GM12878 (cell line): ENCODE data around the gene EDN2. TPM values are rescaled to one million over a fixed set of nuclear protein-coding genes. Genes with fewer than 3 reads are reported as not detected.

Source experiments
- ATAC-seq: fragments of 200-7000 bp; cut with Tn5 transposase; 3 replicates; pipeline ENCODE4 v1.9.1; 2020; ENCODE audit warnings: mild to moderate bottlenecking, moderate library complexity
- BruUV-seq: library from RNA; stranded (reverse); fragments of 400-500 nt; replicated peaks from 2 replicates; lab custom pipeline; 2021; lab: Mats Ljungman, UMichigan
- CTCF ChIA-PET: fragments of 300-600 bp; sonication (Branson Sonifier 250); formaldehyde crosslinking; extraction: SDS; loops from one replicate; lab custom pipeline; 2021; ENCODE audit warnings: inconsistent platforms; lab: Yijun Ruan, JAX
- POLR2A ChIA-PET: fragments of 350-600 bp; formaldehyde crosslinking; extraction: SDS; loops from one replicate; lab custom pipeline; 2021; ENCODE audit warnings: inconsistent platforms; lab: Charles Lee
- RAD21 ChIA-PET: fragments of 300-600 bp; sonication (Branson Sonifier 250); formaldehyde crosslinking; loops from one replicate; lab custom pipeline; 2023; ENCODE audit warnings: antibody characterized with exemption; ENCODE audit not compliant: unreplicated experiment; lab: Charles Lee
- SMC1A ChIA-PET: fragments of 300-600 bp; sonication (Branson Sonifier 250); formaldehyde crosslinking; loops from one replicate; lab custom pipeline; 2023; ENCODE audit not compliant: unreplicated experiment, uncharacterized antibody; lab: Charles Lee
- DNase-seq: peaks from one replicate; pipeline ENCODE4 v3.0.0-alpha.2; 2011; ENCODE audit warnings: low read depth, low spot score
- FAIRE-seq: peaks from 3 replicates; lab custom pipeline; 2011; peaks lifted over from hg19 to GRCh38; lab: Jason Lieb, UNC
- H2AFZ ChIP-seq: 2 replicates; pipeline ENCODE4 v1.6.0; 2011; ENCODE audit warnings: low read depth, low read length, control low read depth; ENCODE audit not compliant: control insufficient read depth
- H3K27ac ChIP-seq: 2 replicates; pipeline ENCODE4 v1.5.1; 2011; ENCODE audit warnings: control low read depth; ENCODE audit not compliant: control insufficient read depth, insufficient read depth
- H3K27me3 ChIP-seq, 2 experiments: replicated peaks in 1 of 2; 2 replicates each; pipeline versions ENCODE4 v1.6.0 to v1.6.1; 2011; ENCODE audit warnings: low read length in 1 of 2; ENCODE audit not compliant: control insufficient read depth in 2 of 2, insufficient read depth in 2 of 2
- H3K36me3 ChIP-seq, 2 experiments: 2 replicates each; pipeline ENCODE4 v1.5.1; 2011; ENCODE audit warnings: low read length in 1 of 2; ENCODE audit not compliant: control insufficient read depth in 2 of 2, insufficient read depth in 2 of 2
- H3K4me1 ChIP-seq: 2 replicates; pipeline ENCODE4 v1.6.1; 2011; ENCODE audit warnings: mild to moderate bottlenecking, low read length, moderate library complexity, mixed read lengths; ENCODE audit not compliant: control insufficient read depth, insufficient read depth
- H3K4me2 ChIP-seq: 2 replicates; pipeline ENCODE4 v1.6.0; 2011; ENCODE audit warnings: control low read depth; ENCODE audit not compliant: control insufficient read depth, insufficient read depth
- H3K4me3 ChIP-seq: fragments of 200-600 bp; sonication (generic); 2 replicates; pipeline ENCODE4 v1.5.1; 2016
- H3K79me2 ChIP-seq: 2 replicates; pipeline ENCODE4 v1.6.0; 2011; ENCODE audit warnings: low read length; ENCODE audit not compliant: control insufficient read depth, insufficient read depth
- H3K9ac ChIP-seq: 2 replicates; pipeline ENCODE4 v1.8.0; 2011; ENCODE audit warnings: low read length, control low read depth, mixed read lengths; ENCODE audit not compliant: control insufficient read depth, insufficient read depth
- H3K9me3 ChIP-seq: replicated peaks from 3 replicates; pipeline ENCODE4 v1.5.1; 2011; ENCODE audit warnings: mild to moderate bottlenecking, low read length; ENCODE audit not compliant: control insufficient read depth, insufficient read depth
- H4K20me1 ChIP-seq: 2 replicates; pipeline ENCODE4 v1.6.0; 2011; ENCODE audit not compliant: control insufficient read depth, insufficient read depth
- CHD1 ChIP-seq: IDR thresholded peaks from 2 replicates; pipeline ENCODE4 v1.6.1; 2012; ENCODE audit warnings: low read depth, low read length, improper control_type of control experiment
- CREM ChIP-seq: IDR thresholded peaks from 2 replicates; pipeline ENCODE4 v1.6.1; 2014; ENCODE audit warnings: antibody characterized with exemption, low read depth
- E2F4 ChIP-seq: IDR thresholded peaks from 2 replicates; pipeline ENCODE4 v1.6.1; 2012; ENCODE audit warnings: low read depth, low read length, improper control_type of control experiment
- HDAC6 ChIP-seq: fragments of 200-600 bp; sonication (generic); IDR thresholded peaks from one replicate; pipeline ENCODE4 v1.8.0; 2017; ENCODE audit warnings: antibody characterized with exemption; ENCODE audit not compliant: unreplicated experiment
- HDGF ChIP-seq: fragments of 450-650 bp; IDR thresholded peaks from 2 replicates; pipeline ENCODE4 v1.6.1; 2016; ENCODE audit warnings: antibody characterized with exemption
- IKZF1 ChIP-seq: fragments of 450-650 bp; conservative IDR thresholded peaks from 2 replicates; pipeline ENCODE4 v1.6.1; 2017; ENCODE audit warnings: antibody characterized with exemption, mild to moderate bottlenecking
- KAT2A ChIP-seq: conservative IDR thresholded peaks from 2 replicates; pipeline ENCODE4 v1.6.1; 2011; ENCODE audit warnings: low read depth, low read length; ENCODE audit not compliant: control insufficient read depth
- POLR2AphosphoS2 ChIP-seq: IDR thresholded peaks from 2 replicates; pipeline ENCODE4 v1.6.1; 2011; ENCODE audit warnings: low read depth, mild to moderate bottlenecking, low read length, improper control_type of control experiment, moderate library complexity
- TCF3 ChIP-seq: IDR thresholded peaks from 2 replicates; pipeline ENCODE4 v1.6.1; 2012; ENCODE audit warnings: low read depth, mild to moderate bottlenecking, low read length, borderline replicate concordance; ENCODE audit not compliant: insufficient read depth
- WGBS: methylation state at CpG from one replicate; pipeline ENCODE4 v1.1.6; 2016; ENCODE audit warnings: low lambda C conversion rate; ENCODE audit not compliant: insufficient replicate concordance, insufficient coverage; ENCODE audit errors: missing lambda C conversion rate; 5-methylcytosine and 5-hydroxymethylcytosine counted together
- in situ Hi-C: fragments of 300-500 bp; cut with MboI; formaldehyde crosslinking; loops from 9 replicates; pipeline ENCODE4 v1.14.3; 2018; ENCODE audit warnings: mixed read lengths
- intact Hi-C: fragments of 100-400 bp; cut with micrococcal nuclease; formaldehyde crosslinking; loops from one replicate; pipeline ENCODE4 v1.14.2; 2022; ENCODE audit not compliant: unreplicated experiment
- polyA plus RNA-seq, 11 experiments: library from polyadenylated mRNA; depleted of rRNA in 4 of 11; unstranded in 6 of 11; stranded (reverse) in 5 of 11; fragments of >200 nt; fragmentation: Nextera tagmentation in 4 of 11; fragmentation: Illumina TruSeq in 1 of 11; extraction: Ambion mirVana in 4 of 11; extraction: Trizol in 1 of 11; gene quantifications; 1 replicate in 1 of 11; 2 replicates in 10 of 11; pipeline versions ENCODE4 v1.2.1 to v1.2.3, GENCODE V29; 2011 to 2016; ENCODE audit warnings: inconsistent platforms in 2 of 11, missing spikeins in 2 of 11, low read depth in 1 of 11
- total RNA-seq, 4 experiments: library from RNA; depleted of rRNA in 3 of 4; stranded (reverse); fragments of >200 nt in 3 of 4; fragmentation: Illumina TruSeq in 1 of 4; extraction: Trizol in 1 of 4; gene quantifications; 2 replicates each; pipeline versions ENCODE4 v1.2.1 to v1.2.3, GENCODE V29; 2013 to 2021
- TF ChIP-seq, protein P1 (sequence below): fragments of 450-650 bp; IDR thresholded peaks from 2 replicates; pipeline ENCODE4 v1.6.1; 2018; ENCODE audit warnings: borderline replicate concordance, mild to moderate bottlenecking; ENCODE audit not compliant: partially characterized antibody
- TF ChIP-seq, protein P2 (sequence below): fragments of 150-350 bp; IDR thresholded peaks from 2 replicates; pipeline ENCODE4 v1.6.1; 2014; ENCODE audit warnings: mild to moderate bottlenecking, low read depth, low read length
- TF ChIP-seq, protein P3 (sequence below): fragments of 450-650 bp; IDR thresholded peaks from 2 replicates; pipeline ENCODE4 v1.6.1; 2017; ENCODE audit warnings: mild to moderate bottlenecking, moderate library complexity

Gene EDN2
- total and polyA plus RNA-seq, 10 of the 15 experiments (the other 5 are each of a cell fraction or from before 2014, with no cell fraction given) = 0.11 to 1.5 (median 0.43) TPM; not detected in 1

- Histone ChIP-seq H3K9me3 (no peaks in the 10 kb centered on the region), H4K20me1 (no peaks in the 10 kb centered on the region), H3K4me2 (no peak overlapping the region), H2AFZ (no peak overlapping the region), H3K36me3 (no peaks in the 10 kb centered on the region), H3K27ac (no peak overlapping the region), H3K4me3 (no peak overlapping the region), H3K79me2 (no peaks in the 10 kb centered on the region), H3K4me1 (no peaks in the 10 kb centered on the region), H3K9ac (no peak overlapping the region), H3K27me3 (peaks cover 0 to under 1% of the 10 kb centered on the region in 2 experiments; a peak in 2 of 4 replicates)
- FAIRE-seq (no peak), ATAC-seq (no peak), DNase-seq (no peak)
- no TSS peak for BruUV-seq
- in situ Hi-C loops (loop anchor here (5.0 kb wide), 1 partner anchor 163 kb away; no protein-coding TSS in a partner anchor), intact Hi-C loops (loop anchor here (5.0 kb wide), 1 partner anchor 148 kb away; no protein-coding TSS in a partner anchor)
- SMC1A ChIA-PET = interaction anchor here (1.3 to 2.0 kb wide), 2 partner anchors 13 to 147 kb away, joined by 3 to 11 read pairs; no protein-coding TSS in a partner anchor
- POLR2A ChIA-PET = no interaction called here
- WGBS = 54% methylated on average over 4 of the region's 4 CpGs
- CTCF ChIA-PET = interaction anchor here (0.6 to 1.9 kb wide), 7 partner anchors 107 to 163 kb away, joined by 3 to 6 read pairs (median 4); no protein-coding TSS in a partner anchor
- RAD21 ChIA-PET = interaction anchor here (4.0 kb wide), 1 partner anchor 12 kb away, joined by 13 read pairs; no protein-coding TSS in a partner anchor
- no peak for TF ChIP-seq POLR2AphosphoS2
- TF ChIP-seq HDAC6 = no peak
- no peak for TF ChIP-seq IKZF1
- no peak for TF ChIP-seq TCF3
- no peak for TF ChIP-seq CREM
- TF ChIP-seq, protein P1, sequence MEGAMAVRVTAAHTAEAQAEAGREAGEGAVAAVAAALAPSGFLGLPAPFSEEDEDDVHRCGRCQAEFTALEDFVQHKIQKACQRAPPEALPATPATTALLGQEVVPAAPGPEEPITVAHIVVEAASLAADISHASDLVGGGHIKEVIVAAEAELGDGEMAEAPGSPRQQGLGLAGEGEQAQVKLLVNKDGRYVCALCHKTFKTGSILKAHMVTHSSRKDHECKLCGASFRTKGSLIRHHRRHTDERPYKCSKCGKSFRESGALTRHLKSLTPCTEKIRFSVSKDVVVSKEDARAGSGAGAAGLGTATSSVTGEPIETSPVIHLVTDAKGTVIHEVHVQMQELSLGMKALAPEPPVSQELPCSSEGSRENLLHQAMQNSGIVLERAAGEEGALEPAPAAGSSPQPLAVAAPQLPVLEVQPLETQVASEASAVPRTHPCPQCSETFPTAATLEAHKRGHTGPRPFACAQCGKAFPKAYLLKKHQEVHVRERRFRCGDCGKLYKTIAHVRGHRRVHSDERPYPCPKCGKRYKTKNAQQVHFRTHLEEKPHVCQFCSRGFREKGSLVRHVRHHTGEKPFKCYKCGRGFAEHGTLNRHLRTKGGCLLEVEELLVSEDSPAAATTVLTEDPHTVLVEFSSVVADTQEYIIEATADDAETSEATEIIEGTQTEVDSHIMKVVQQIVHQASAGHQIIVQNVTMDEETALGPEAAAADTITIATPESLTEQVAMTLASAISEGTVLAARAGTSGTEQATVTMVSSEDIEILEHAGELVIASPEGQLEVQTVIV = no peak
- no peak for TF ChIP-seq KAT2A
- TF ChIP-seq, protein P2, sequence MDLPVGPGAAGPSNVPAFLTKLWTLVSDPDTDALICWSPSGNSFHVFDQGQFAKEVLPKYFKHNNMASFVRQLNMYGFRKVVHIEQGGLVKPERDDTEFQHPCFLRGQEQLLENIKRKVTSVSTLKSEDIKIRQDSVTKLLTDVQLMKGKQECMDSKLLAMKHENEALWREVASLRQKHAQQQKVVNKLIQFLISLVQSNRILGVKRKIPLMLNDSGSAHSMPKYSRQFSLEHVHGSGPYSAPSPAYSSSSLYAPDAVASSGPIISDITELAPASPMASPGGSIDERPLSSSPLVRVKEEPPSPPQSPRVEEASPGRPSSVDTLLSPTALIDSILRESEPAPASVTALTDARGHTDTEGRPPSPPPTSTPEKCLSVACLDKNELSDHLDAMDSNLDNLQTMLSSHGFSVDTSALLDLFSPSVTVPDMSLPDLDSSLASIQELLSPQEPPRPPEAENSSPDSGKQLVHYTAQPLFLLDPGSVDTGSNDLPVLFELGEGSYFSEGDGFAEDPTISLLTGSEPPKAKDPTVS = no peak
- TF ChIP-seq, protein P3, sequence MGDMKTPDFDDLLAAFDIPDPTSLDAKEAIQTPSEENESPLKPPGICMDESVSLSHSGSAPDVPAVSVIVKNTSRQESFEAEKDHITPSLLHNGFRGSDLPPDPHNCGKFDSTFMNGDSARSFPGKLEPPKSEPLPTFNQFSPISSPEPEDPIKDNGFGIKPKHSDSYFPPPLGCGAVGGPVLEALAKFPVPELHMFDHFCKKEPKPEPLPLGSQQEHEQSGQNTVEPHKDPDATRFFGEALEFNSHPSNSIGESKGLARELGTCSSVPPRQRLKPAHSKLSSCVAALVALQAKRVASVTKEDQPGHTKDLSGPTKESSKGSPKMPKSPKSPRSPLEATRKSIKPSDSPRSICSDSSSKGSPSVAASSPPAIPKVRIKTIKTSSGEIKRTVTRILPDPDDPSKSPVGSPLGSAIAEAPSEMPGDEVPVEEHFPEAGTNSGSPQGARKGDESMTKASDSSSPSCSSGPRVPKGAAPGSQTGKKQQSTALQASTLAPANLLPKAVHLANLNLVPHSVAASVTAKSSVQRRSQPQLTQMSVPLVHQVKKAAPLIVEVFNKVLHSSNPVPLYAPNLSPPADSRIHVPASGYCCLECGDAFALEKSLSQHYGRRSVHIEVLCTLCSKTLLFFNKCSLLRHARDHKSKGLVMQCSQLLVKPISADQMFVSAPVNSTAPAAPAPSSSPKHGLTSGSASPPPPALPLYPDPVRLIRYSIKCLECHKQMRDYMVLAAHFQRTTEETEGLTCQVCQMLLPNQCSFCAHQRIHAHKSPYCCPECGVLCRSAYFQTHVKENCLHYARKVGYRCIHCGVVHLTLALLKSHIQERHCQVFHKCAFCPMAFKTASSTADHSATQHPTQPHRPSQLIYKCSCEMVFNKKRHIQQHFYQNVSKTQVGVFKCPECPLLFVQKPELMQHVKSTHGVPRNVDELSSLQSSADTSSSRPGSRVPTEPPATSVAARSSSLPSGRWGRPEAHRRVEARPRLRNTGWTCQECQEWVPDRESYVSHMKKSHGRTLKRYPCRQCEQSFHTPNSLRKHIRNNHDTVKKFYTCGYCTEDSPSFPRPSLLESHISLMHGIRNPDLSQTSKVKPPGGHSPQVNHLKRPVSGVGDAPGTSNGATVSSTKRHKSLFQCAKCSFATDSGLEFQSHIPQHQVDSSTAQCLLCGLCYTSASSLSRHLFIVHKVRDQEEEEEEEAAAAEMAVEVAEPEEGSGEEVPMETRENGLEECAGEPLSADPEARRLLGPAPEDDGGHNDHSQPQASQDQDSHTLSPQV = no peak
- TF ChIP-seq HDGF = no peak
- no peak for TF ChIP-seq CHD1
- no peak for TF ChIP-seq E2F4
These were observed 54.4 kb downstream of the EDN2 start for GRCh38 chr1:41430069-41430468.
